SK-N-SH treated with all-trans-retinoic acid at 6 μM for 48 hours (cell line): ENCODE results near the gene TMPRSS6.

Experiments
- ATAC-seq: fragments of 200-7000 bp; cut with Tn5 transposase; 3 replicates; pipeline ENCODE4 v1.9.1; 2020; ENCODE audit warnings: mild to moderate bottlenecking, moderate library complexity
- ARNTL ChIP-seq: fragments of 450-650 bp; formaldehyde crosslinking; IDR thresholded peaks from 2 replicates; pipeline ENCODE4 v1.5.0; 2020; ENCODE audit warnings: low read depth, mild to moderate bottlenecking, moderate library complexity, borderline replicate concordance
- BACH2 ChIP-seq: fragments of 250-450 bp; sonication (Bioruptor Pico); IDR thresholded peaks from 2 replicates; pipeline ENCODE4 v1.9.0; 2021; ENCODE audit warnings: mild to moderate bottlenecking, borderline replicate concordance
- CREB5 ChIP-seq: fragments of 250-450 bp; sonication (Bioruptor Pico); IDR thresholded peaks from 2 replicates; pipeline ENCODE4 v1.5.1; 2020; ENCODE audit warnings: low read depth, mild to moderate bottlenecking, moderate library complexity
- CSRNP3 ChIP-seq: fragments of 250-450 bp; sonication (Bioruptor Pico); IDR thresholded peaks from 2 replicates; pipeline ENCODE4 v1.5.1; 2021; ENCODE audit warnings: mild to moderate bottlenecking, moderate library complexity
- GLIS3 ChIP-seq: fragments of 250-450 bp; sonication (Bioruptor Pico); IDR thresholded peaks from 2 replicates; pipeline ENCODE4 v1.5.0; 2020; ENCODE audit warnings: mild to moderate bottlenecking, moderate library complexity
- POU6F1 ChIP-seq: fragments of 250-450 bp; sonication (Bioruptor Pico); IDR thresholded peaks from 2 replicates; pipeline ENCODE4 v1.8.0; 2021; ENCODE audit warnings: low read depth, mild to moderate bottlenecking, moderate library complexity, borderline replicate concordance
- RARB ChIP-seq: fragments of 250-450 bp; sonication (Bioruptor Pico); IDR thresholded peaks from 2 replicates; pipeline ENCODE4 v1.8.0; 2021; ENCODE audit warnings: mild to moderate bottlenecking, moderate library complexity
- TCF4 ChIP-seq: fragments of 250-450 bp; sonication (Bioruptor Pico); IDR thresholded peaks from 2 replicates; pipeline ENCODE4 v1.8.0; 2021; ENCODE audit warnings: mild to moderate bottlenecking, moderate library complexity, borderline replicate concordance
- TSHZ2 ChIP-seq: fragments of 250-450 bp; sonication (Bioruptor Pico); IDR thresholded peaks from 2 replicates; pipeline ENCODE4 v1.5.0; 2020; ENCODE audit warnings: mild to moderate bottlenecking, moderate library complexity
- ZC3H10 ChIP-seq: fragments of 250-450 bp; sonication (Bioruptor Pico); IDR thresholded peaks from 2 replicates; pipeline ENCODE4 v1.5.1; 2021; ENCODE audit warnings: mild to moderate bottlenecking, moderate library complexity
- ZFP3 ChIP-seq: fragments of 250-450 bp; sonication (Bioruptor Pico); IDR thresholded peaks from 2 replicates; pipeline ENCODE4 v1.5.0; 2020; ENCODE audit warnings: mild to moderate bottlenecking, moderate library complexity
- ZFP30 ChIP-seq: fragments of 450-650 bp; formaldehyde crosslinking; IDR thresholded peaks from 2 replicates; pipeline ENCODE4 v1.5.0; 2022; ENCODE audit warnings: mild to moderate bottlenecking, moderate library complexity
- ZNF565 ChIP-seq: fragments of 450-650 bp; formaldehyde crosslinking; conservative IDR thresholded peaks from 2 replicates; pipeline ENCODE4 v1.5.0; 2020; ENCODE audit warnings: low read depth, mild to moderate bottlenecking, moderate library complexity
- ZNF70 ChIP-seq: fragments of 450-650 bp; formaldehyde crosslinking; IDR thresholded peaks from 2 replicates; pipeline ENCODE4 v1.5.0; 2020; ENCODE audit warnings: mild to moderate bottlenecking, moderate library complexity

The TMPRSS6 gene

GRCh38 chr22:37129866-37130441 is 20.4 kb upstream of the TMPRSS6 start:
- ATAC-seq: no peak
- TF ChIP-seq ZNF70 (CRISPR knock-in tag) (no peak), ZNF565 (CRISPR knock-in tag) (no peak), RARB (CRISPR knock-in tag) (no peak)

- no peak for ATAC-seq
- TF ChIP-seq ARNTL (CRISPR knock-in tag) (no peak), TSHZ2 (CRISPR knock-in tag) (no peak)
Measured at GRCh38 chr22:37128555-37129281, 19.2 kb upstream of the TMPRSS6 start.

GRCh38 chr22:37127350-37127878 is 17.9 kb upstream of the TMPRSS6 start:
- TF ChIP-seq POU6F1 (CRISPR knock-in tag) (no peak), TCF4 (CRISPR knock-in tag) (no peak), GLIS3 (no peak), ARNTL (CRISPR knock-in tag) (no peak), ZC3H10 (CRISPR knock-in tag) (no peak), BACH2 (CRISPR knock-in tag) (no peak), ZNF565 (CRISPR knock-in tag) (no peak), ZFP3 (no peak)
- TF ChIP-seq, all 23 proteins: peak for 0
- no peak for ATAC-seq

GRCh38 chr22:37126882-37127281 is 17.4 kb upstream of the TMPRSS6 start:
- TF ChIP-seq TSHZ2 (CRISPR knock-in tag) (no peak), POU6F1 (CRISPR knock-in tag) (no peak), CSRNP3 (CRISPR knock-in tag) (no peak), CREB5 (CRISPR knock-in tag) (no peak), ZNF565 (CRISPR knock-in tag) (no peak), ZFP30 (CRISPR knock-in tag) (no peak), TCF4 (CRISPR knock-in tag) (no peak), BACH2 (CRISPR knock-in tag) (no peak), ZC3H10 (CRISPR knock-in tag) (no peak), ARNTL (CRISPR knock-in tag) (no peak)
- ATAC-seq: peak; percentile 41; the same call in 2 of the 3 replicates
